Ishikawa (cell line): ENCODE results near the gene ZNF44.

Experiments
- CEBPB ChIP-seq: IDR thresholded peaks from 2 replicates; pipeline ENCODE4 v1.6.1; 2012
- CREB1 ChIP-seq: IDR thresholded peaks from 2 replicates; pipeline ENCODE4 v1.6.1; 2012; ENCODE audit warnings: low read depth
- EGR1 ChIP-seq: IDR thresholded peaks from 2 replicates; pipeline ENCODE4 v1.6.1; 2012
- EP300 ChIP-seq: IDR thresholded peaks from 2 replicates; pipeline ENCODE4 v1.6.1; 2012; ENCODE audit warnings: borderline replicate concordance
- FOXM1 ChIP-seq: IDR thresholded peaks from 2 replicates; pipeline ENCODE4 v1.6.1; 2012; ENCODE audit warnings: low read depth, borderline replicate concordance
- MAX ChIP-seq: IDR thresholded peaks from 2 replicates; pipeline ENCODE4 v1.6.1; 2012
- NFIC ChIP-seq: IDR thresholded peaks from 2 replicates; pipeline ENCODE4 v1.6.1; 2012
- RAD21 ChIP-seq: IDR thresholded peaks from 2 replicates; pipeline ENCODE4 v1.6.1; 2012; ENCODE audit warnings: low read depth
- REST ChIP-seq: IDR thresholded peaks from 2 replicates; pipeline ENCODE4 v1.6.1; 2012; ENCODE audit warnings: low read depth, mild to moderate bottlenecking
- TAF1 ChIP-seq: IDR thresholded peaks from 2 replicates; pipeline ENCODE4 v1.6.1; 2012; ENCODE audit warnings: low read depth, mild to moderate bottlenecking
- TCF12 ChIP-seq: IDR thresholded peaks from 2 replicates; pipeline ENCODE4 v1.6.1; 2012; ENCODE audit warnings: low read depth
- TEAD4 ChIP-seq: IDR thresholded peaks from 2 replicates; pipeline ENCODE4 v1.6.1; 2012
- USF1 ChIP-seq: IDR thresholded peaks from 2 replicates; pipeline ENCODE4 v1.6.1; 2012
- YY1 ChIP-seq: IDR thresholded peaks from 2 replicates; pipeline ENCODE4 v1.6.1; 2012; ENCODE audit warnings: low read depth
- ZBTB7A ChIP-seq: IDR thresholded peaks from 2 replicates; pipeline ENCODE4 v1.6.1; 2012; ENCODE audit warnings: low read depth

ZNF44 gene

GRCh38 chr19:12330340-12330739 lies 35.7 kb upstream of the ZNF44 start:
- no peak for TF ChIP-seq YY1
- TF ChIP-seq ZBTB7A = no peak
- no peak for TF ChIP-seq TAF1
- TF ChIP-seq MAX = no peak
- TF ChIP-seq NFIC = no peak
- no peak for TF ChIP-seq CREB1
- TF ChIP-seq EP300 = no peak
- no peak for TF ChIP-seq FOXM1
- no peak for TF ChIP-seq EGR1

GRCh38 chr19:12325690-12326089 lies 31.0 kb upstream of the ZNF44 start:
- no peak for TF ChIP-seq TAF1

- TF ChIP-seq YY1 (no peak), CEBPB (no peak), TEAD4 (no peak), EGR1 (no peak), FOXM1 (no peak), TAF1 (no peak), ZBTB7A (no peak), EP300 (no peak), MAX (no peak), RAD21 (no peak), TCF12 (no peak), NFIC (no peak), REST (no peak), USF1 (no peak), CREB1 (no peak)
These were observed 24.2 kb upstream of the ZNF44 start for GRCh38 chr19:12318782-12319413.

- TF ChIP-seq NFIC (no peak), TAF1 (no peak), TEAD4 (no peak)
These were observed 19.9 kb upstream of the ZNF44 start for GRCh38 chr19:12314553-12314952.

GRCh38 chr19:12295191-12295590 lies 508 bp upstream of the ZNF44 start:
- TF ChIP-seq REST = no peak
- TF ChIP-seq TAF1 = no peak
- no peak for TF ChIP-seq TCF12
- no peak for TF ChIP-seq TEAD4
- TF ChIP-seq ZBTB7A = no peak

GRCh38 chr19:12293777-12294248 lies 870 bp downstream of the ZNF44 start:
- TF ChIP-seq USF1 = no peak
- peak; percentile 58 for TF ChIP-seq CEBPB
- TF ChIP-seq TAF1 = peak; percentile 38; the same call in 1 of the 2 replicates
- no peak for TF ChIP-seq EP300

- TF ChIP-seq USF1 = no peak
- TF ChIP-seq FOXM1 = no peak
- no peak for TF ChIP-seq MAX
- TF ChIP-seq EGR1 = no peak
- TF ChIP-seq CEBPB = no peak
- no peak for TF ChIP-seq TEAD4
- TF ChIP-seq ZBTB7A = no peak
- no peak for TF ChIP-seq RAD21
These were observed 5.0 kb downstream of the ZNF44 start for GRCh38 chr19:12289790-12290065.
